Measurements from ENCODE around the gene DLST. TPM values are rescaled to one million over a fixed set of nuclear protein-coding genes. Genes with fewer than 3 reads are reported as not detected.

DLST gene
- total RNA-seq, 1 experiment from 2014 or later = 145 TPM

GRCh38 chr14:74840603-74841030 lies 41.1 kb upstream of the DLST start:
- ChIA-PET CTCF (no interaction called here), POLR2A (ENCODE audit: low non-redundant PET) (no interaction called here)
- H3K27ac ChIP-seq (ENCODE audit: low read depth, low read length, poor library complexity, severe bottlenecking) = no peak overlapping the region
- H3K9me3 ChIP-seq (ENCODE audit: low read depth, low read length, poor library complexity, severe bottlenecking) = no peaks in the 10 kb centered on the region
- TF ChIP-seq, protein P1, sequence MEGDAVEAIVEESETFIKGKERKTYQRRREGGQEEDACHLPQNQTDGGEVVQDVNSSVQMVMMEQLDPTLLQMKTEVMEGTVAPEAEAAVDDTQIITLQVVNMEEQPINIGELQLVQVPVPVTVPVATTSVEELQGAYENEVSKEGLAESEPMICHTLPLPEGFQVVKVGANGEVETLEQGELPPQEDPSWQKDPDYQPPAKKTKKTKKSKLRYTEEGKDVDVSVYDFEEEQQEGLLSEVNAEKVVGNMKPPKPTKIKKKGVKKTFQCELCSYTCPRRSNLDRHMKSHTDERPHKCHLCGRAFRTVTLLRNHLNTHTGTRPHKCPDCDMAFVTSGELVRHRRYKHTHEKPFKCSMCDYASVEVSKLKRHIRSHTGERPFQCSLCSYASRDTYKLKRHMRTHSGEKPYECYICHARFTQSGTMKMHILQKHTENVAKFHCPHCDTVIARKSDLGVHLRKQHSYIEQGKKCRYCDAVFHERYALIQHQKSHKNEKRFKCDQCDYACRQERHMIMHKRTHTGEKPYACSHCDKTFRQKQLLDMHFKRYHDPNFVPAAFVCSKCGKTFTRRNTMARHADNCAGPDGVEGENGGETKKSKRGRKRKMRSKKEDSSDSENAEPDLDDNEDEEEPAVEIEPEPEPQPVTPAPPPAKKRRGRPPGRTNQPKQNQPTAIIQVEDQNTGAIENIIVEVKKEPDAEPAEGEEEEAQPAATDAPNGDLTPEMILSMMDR (conservative IDR thresholded peaks at IDR 0.05; ENCODE audit: low read depth, low read length) = no peak
- no peak for TF ChIP-seq EZH2 (IDR thresholded peaks at IDR 0.05; ENCODE audit: borderline replicate concordance, low read depth, low read length, poor library complexity, severe bottlenecking)
- BruUV-seq (replicated peaks) = no TSS peak
- peaks cover 8% of the 10 kb centered on the region for H3K36me3 ChIP-seq (ENCODE audit: insufficient read depth, low read length, poor library complexity, severe bottlenecking)
- intact Hi-C loops (cut with micrococcal nuclease; ENCODE audit: unreplicated experiment) = loop anchor here (10.0 kb wide), 1 partner anchor 236 kb away; no protein-coding TSS in a partner anchor
- H3K4me1 ChIP-seq (ENCODE audit: insufficient read depth, low read length, poor library complexity, severe bottlenecking) = no peaks in the 10 kb centered on the region
- H3K4me3 ChIP-seq (ENCODE audit: low read depth, low read length, poor library complexity, severe bottlenecking) = no peak overlapping the region
- DNase-seq (ENCODE audit: low spot score) = no peak
- no peaks in the 10 kb centered on the region for H3K27me3 ChIP-seq (replicated peaks; ENCODE audit: insufficient read depth, low read depth, low read length, poor library complexity)

DNA sequence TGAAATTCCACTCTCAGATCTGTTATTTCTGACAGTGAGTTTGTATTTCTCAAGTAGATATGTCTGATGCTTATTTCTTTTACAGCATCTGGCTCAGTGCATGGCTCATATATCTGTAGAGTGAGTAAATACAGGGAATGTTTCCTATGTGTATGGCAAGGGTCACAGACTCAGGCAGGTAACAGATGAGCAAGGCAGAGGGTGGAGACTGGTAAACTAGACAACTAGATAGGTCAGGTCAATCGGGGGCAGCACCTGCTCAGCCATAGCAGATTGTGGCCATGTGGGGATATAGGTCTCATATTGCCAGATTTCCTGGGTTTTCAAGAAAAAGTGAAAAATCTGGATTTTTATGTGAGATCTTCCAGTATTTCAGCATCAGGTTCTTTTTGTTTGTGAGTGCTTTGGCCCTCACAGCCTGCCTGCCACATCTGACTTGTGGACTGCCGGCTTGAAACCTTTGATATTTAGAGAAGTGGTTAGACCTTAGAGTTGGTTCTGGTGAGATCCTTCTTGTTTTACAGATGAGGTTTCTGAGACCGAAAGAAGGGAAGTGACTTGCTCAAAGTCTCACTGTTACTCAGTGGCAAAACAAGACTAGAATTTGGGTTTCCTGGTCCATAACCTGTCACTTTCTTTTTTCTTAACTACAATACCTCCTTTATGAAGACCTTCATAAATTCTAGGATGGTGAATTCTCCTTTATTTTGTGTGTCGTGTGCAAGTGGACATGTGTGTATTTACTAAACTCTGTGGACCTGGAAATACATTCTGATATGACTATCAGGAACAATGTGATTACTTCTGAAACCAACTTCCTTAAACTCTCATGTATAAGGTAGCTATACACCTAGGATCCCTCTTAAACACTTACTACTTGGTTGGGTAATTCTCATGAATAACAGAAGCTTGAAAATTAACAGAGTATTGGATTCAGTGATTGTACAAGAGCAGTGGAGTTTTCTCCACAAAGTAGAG lies 40.2 kb upstream of the DLST start:
- Histone ChIP-seq H3K4me1 (ENCODE audit: insufficient read depth, low read length, poor library complexity, severe bottlenecking) (no peaks in the 10 kb centered on the region), H3K9me3 (ENCODE audit: low read depth, low read length, poor library complexity, severe bottlenecking) (no peaks in the 10 kb centered on the region), H3K27ac (ENCODE audit: low read depth, low read length, poor library complexity, severe bottlenecking) (no peak overlapping the region), H3K27me3 (replicated peaks; ENCODE audit: insufficient read depth, low read depth, low read length, poor library complexity) (no peaks in the 10 kb centered on the region), H3K36me3 (ENCODE audit: insufficient read depth, low read length, poor library complexity, severe bottlenecking) (peaks cover 4% of the 10 kb centered on the region), H3K4me3 (ENCODE audit: low read depth, low read length, poor library complexity, severe bottlenecking) (no peak overlapping the region)
- ChIA-PET POLR2A (ENCODE audit: low non-redundant PET) (no interaction called here), CTCF (no interaction called here)
- TF ChIP-seq, protein P1 (conservative IDR thresholded peaks at IDR 0.05; ENCODE audit: low read depth, low read length) = no peak
- TF ChIP-seq EZH2 (IDR thresholded peaks at IDR 0.05; ENCODE audit: borderline replicate concordance, low read depth, low read length, poor library complexity, severe bottlenecking) = no peak
- intact Hi-C loops (cut with micrococcal nuclease; ENCODE audit: unreplicated experiment) = loop anchor here (10.0 kb wide), 1 partner anchor 237 kb away; no protein-coding TSS in a partner anchor
- no peak for DNase-seq (ENCODE audit: low spot score)
- BruUV-seq (replicated peaks) = no TSS peak

DNA sequence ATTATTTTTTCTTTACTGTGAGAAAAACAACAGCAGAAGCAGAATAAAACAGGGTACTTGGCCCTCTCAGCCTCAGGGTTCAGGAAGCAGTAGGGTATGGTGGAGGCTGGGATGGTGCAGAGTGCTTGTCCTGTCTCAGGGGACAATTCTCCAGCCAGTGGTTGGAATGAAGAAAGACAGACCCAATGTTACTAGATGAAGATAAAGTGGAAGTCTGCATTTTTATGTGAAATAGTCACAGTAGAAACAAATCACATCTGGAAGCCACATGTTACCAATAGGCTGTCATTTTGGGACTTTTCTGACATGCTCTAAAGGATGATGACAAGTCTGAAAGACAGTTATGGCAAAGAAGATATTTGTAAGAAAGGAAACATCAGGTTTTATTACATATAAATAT lies 38.1 kb upstream of the DLST start:
- ChIA-PET POLR2A (ENCODE audit: low non-redundant PET) (no interaction called here), CTCF (no interaction called here)
- H3K27me3 ChIP-seq (replicated peaks; ENCODE audit: insufficient read depth, low read depth, low read length, poor library complexity) = no peaks in the 10 kb centered on the region
- DNase-seq (ENCODE audit: low spot score) = no peak
- H3K36me3 ChIP-seq (ENCODE audit: insufficient read depth, low read length, poor library complexity, severe bottlenecking) = no peaks in the 10 kb centered on the region
- H3K4me1 ChIP-seq (ENCODE audit: insufficient read depth, low read length, poor library complexity, severe bottlenecking) = no peaks in the 10 kb centered on the region
- H3K9me3 ChIP-seq (ENCODE audit: low read depth, low read length, poor library complexity, severe bottlenecking) = no peaks in the 10 kb centered on the region
- TSS peak; percentile 2 for BruUV-seq (replicated peaks)
- H3K27ac ChIP-seq (ENCODE audit: low read depth, low read length, poor library complexity, severe bottlenecking) = no peak overlapping the region
- no peak overlapping the region for H3K4me3 ChIP-seq (ENCODE audit: low read depth, low read length, poor library complexity, severe bottlenecking)
- TF ChIP-seq EZH2 (IDR thresholded peaks at IDR 0.05; ENCODE audit: borderline replicate concordance, low read depth, low read length, poor library complexity, severe bottlenecking) = no peak
- TF ChIP-seq, protein P1 (conservative IDR thresholded peaks at IDR 0.05; ENCODE audit: low read depth, low read length) = no peak
- intact Hi-C loops (cut with micrococcal nuclease; ENCODE audit: unreplicated experiment) = loop anchor here (10.0 kb wide), 1 partner anchor 239 kb away; no protein-coding TSS in a partner anchor

All from A673 (cell line).